ENCODE data around the gene MBTD1. TPM values are rescaled to one million over a fixed set of nuclear protein-coding genes. Genes with fewer than 3 reads are reported as not detected.
A peak's percentile ranks its signal among the peaks of the same experiment; 100 is the strongest.

Gene MBTD1
- total and polyA plus RNA-seq, 9 of the 15 experiments (the other 6 are each of a cell fraction or from before 2014, with no cell fraction given), result 2.1 to 26.3 (median 13.3) TPM

- TF ChIP-seq, protein P1, sequence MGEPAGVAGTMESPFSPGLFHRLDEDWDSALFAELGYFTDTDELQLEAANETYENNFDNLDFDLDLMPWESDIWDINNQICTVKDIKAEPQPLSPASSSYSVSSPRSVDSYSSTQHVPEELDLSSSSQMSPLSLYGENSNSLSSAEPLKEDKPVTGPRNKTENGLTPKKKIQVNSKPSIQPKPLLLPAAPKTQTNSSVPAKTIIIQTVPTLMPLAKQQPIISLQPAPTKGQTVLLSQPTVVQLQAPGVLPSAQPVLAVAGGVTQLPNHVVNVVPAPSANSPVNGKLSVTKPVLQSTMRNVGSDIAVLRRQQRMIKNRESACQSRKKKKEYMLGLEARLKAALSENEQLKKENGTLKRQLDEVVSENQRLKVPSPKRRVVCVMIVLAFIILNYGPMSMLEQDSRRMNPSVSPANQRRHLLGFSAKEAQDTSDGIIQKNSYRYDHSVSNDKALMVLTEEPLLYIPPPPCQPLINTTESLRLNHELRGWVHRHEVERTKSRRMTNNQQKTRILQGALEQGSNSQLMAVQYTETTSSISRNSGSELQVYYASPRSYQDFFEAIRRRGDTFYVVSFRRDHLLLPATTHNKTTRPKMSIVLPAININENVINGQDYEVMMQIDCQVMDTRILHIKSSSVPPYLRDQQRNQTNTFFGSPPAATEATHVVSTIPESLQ (CRISPR knock-in tag; IDR thresholded peaks at IDR 0.05), result peak; percentile 96
- TF ChIP-seq BACH1 (tag; IDR thresholded peaks at IDR 0.05) (no peak; the same call in 1 of the 2 replicates), ZFP30 (CRISPR knock-in tag; IDR thresholded peaks at IDR 0.05; ENCODE audit: borderline replicate concordance) (no peak), NFIX (CRISPR knock-in tag; IDR thresholded peaks at IDR 0.05; ENCODE audit: low read depth) (no peak), ZNF444 (CRISPR knock-in tag; IDR thresholded peaks at IDR 0.05) (no peak), ZNF644 (tag; IDR thresholded peaks at IDR 0.05; ENCODE audit: low read depth) (no peak; the same call in 1 of the 2 replicates), RBFOX2 (IDR thresholded peaks at IDR 0.05; ENCODE audit: low read depth, low read length) (peak; percentile 95), ZNF318 (IDR thresholded peaks at IDR 0.05; ENCODE audit: borderline replicate concordance in 1 of 2, low read depth in 1 of 2) (peak in 1 of 2 experiments; percentile 29; a peak in 1 of 4 replicates), ZNF707 (CRISPR knock-in tag; conservative IDR thresholded peaks at IDR 0.05) (no peak), MLX (CRISPR knock-in tag; conservative IDR thresholded peaks at IDR 0.05) (no peak; a peak in 1 of 4 replicates)
These were observed 106.4 kb downstream of the MBTD1 start, which contains the start of gene NME1 (continued) for GRCh38 chr17:51153210-51154072.
